Measurements from ENCODE around the gene ACSL6. TPM values are rescaled to one million over a fixed set of nuclear protein-coding genes. Genes with fewer than 3 reads are reported as not detected.

Gene ACSL6
- total and polyA plus RNA-seq, 2 experiments from 2014 or later, result 1.7 to 2.4 TPM

DNA sequence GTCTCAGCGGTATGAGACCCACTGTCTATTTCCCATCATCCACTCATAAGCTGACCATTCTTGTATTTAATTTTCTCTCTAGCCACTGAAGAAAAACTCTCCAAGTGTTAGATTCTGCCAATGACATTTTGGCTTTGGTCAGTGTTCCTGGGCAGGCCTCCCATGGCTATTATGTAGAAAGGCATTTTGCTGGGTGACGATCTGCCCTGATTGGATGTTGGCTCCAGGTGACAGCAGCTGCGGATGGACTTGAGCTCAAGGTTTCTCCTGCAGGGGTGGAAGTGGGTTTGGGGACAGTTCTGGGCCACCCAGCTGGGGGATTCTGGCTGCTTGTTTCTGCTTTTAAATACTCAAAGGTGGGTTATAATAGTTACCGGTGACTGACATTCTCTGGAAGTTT lies 31.6 kb downstream of the ACSL6 start:
- Histone ChIP-seq H3K9me2 (replicated peaks; ENCODE audit: insufficient read depth) (no peaks in the 10 kb centered on the region), H3K79me2 (no peaks in the 10 kb centered on the region), H3K4me3 (no peak overlapping the region), H3K36me3 (replicated peaks; ENCODE audit: insufficient read depth, low read depth) (no peaks in the 10 kb centered on the region), H3K4me2 (no peak overlapping the region), H3K27me3 (no peaks in the 10 kb centered on the region), H3K9me3 (ENCODE audit: low read depth) (no peaks in the 10 kb centered on the region), H4K20me1 (ENCODE audit: insufficient read depth, poor library complexity, severe bottlenecking) (no peaks in the 10 kb centered on the region), H2AFZ (no peak overlapping the region), H3K4me1 (ENCODE audit: insufficient read depth) (peaks cover 4% of the 10 kb centered on the region), H3K27ac (no peak overlapping the region)
- TF ChIP-seq EZH2 (IDR thresholded peaks at IDR 0.05; ENCODE audit: borderline replicate concordance), result no peak
- no peak for TF ChIP-seq CTCF (IDR thresholded peaks at IDR 0.05; ENCODE audit: poor library complexity)
- TF ChIP-seq EZH2phosphoT487 (IDR thresholded peaks at IDR 0.05; ENCODE audit: low read depth, severe bottlenecking, unreplicated experiment), result no peak
- DNase-seq (ENCODE audit: low spot score), result no peak
- WGBS (ENCODE audit: low lambda C conversion rate, missing lambda C conversion rate), result 97% methylated on average over 4 of the region's 4 CpGs

- H3K9me2 ChIP-seq (replicated peaks; ENCODE audit: insufficient read depth), result no peaks in the 10 kb centered on the region
- no peaks in the 10 kb centered on the region for H4K20me1 ChIP-seq (ENCODE audit: insufficient read depth, poor library complexity, severe bottlenecking)
- H3K4me3 ChIP-seq, result no peak overlapping the region
- H3K9me3 ChIP-seq (ENCODE audit: low read depth), result no peaks in the 10 kb centered on the region
- no peak overlapping the region for H3K4me2 ChIP-seq
- no peaks in the 10 kb centered on the region for H3K27me3 ChIP-seq
- peaks cover 8% of the 10 kb centered on the region for H3K4me1 ChIP-seq (ENCODE audit: insufficient read depth)
- TF ChIP-seq EZH2 (IDR thresholded peaks at IDR 0.05; ENCODE audit: borderline replicate concordance), result no peak
- TF ChIP-seq EZH2phosphoT487 (IDR thresholded peaks at IDR 0.05; ENCODE audit: low read depth, severe bottlenecking, unreplicated experiment), result no peak
- TF ChIP-seq CTCF (IDR thresholded peaks at IDR 0.05; ENCODE audit: poor library complexity), result no peak
- 88% methylated on average over 2 of the region's 2 CpGs for WGBS (ENCODE audit: low lambda C conversion rate, missing lambda C conversion rate)
- DNase-seq (ENCODE audit: low spot score), result no peak
- no peaks in the 10 kb centered on the region for H3K36me3 ChIP-seq (replicated peaks; ENCODE audit: insufficient read depth, low read depth)
- no peak overlapping the region for H3K27ac ChIP-seq
- H2AFZ ChIP-seq, result no peak overlapping the region
- no peaks in the 10 kb centered on the region for H3K79me2 ChIP-seq
Measured at GRCh38 chr5:131977212-131977604, 34.2 kb downstream of the ACSL6 start.

DNA sequence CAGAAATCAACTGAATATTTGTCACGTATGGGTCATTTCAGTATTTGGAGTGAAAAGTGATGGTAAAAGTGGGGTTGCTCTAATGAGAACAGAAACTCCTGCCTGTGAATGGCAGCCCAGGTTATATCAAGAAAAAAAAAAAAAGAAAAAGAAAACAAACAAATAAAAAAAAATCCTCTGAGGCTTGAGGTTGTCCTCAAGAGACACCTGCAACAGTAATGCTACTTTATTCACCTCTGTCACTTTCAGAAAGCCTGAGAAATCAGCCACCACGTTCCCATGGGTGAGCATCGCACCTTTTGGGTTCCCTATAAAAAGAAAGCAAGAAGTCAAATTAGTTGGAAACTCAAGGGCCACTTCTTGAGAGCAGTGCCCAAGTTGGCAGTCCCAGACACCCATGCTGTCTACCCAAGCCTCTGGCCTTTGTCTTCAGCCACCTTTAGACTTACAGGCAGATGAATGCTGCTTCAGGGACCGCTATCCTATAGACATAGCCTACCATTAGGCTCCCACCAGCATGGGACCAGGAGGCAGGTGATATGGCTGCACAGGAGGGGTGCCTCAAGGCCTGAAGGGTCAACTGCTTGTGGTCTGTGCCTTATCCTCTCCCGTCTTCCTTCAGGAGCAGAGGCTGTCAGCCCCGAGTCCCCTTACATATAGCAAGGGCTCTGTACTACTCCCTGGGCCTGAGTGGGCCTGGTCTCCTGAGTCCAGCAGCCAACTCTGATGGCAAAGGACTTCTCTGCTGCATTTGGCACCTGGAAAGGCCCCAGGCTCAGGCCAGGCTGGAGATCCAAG lies 34.8 kb downstream of the ACSL6 start:
- no peaks in the 10 kb centered on the region for H3K36me3 ChIP-seq (replicated peaks; ENCODE audit: insufficient read depth, low read depth)
- 93% methylated on average over 6 of the region's 6 CpGs for WGBS (ENCODE audit: low lambda C conversion rate, missing lambda C conversion rate)
- H3K4me1 ChIP-seq (ENCODE audit: insufficient read depth), result peaks cover 8% of the 10 kb centered on the region
- no peaks in the 10 kb centered on the region for H3K79me2 ChIP-seq
- TF ChIP-seq EZH2phosphoT487 (IDR thresholded peaks at IDR 0.05; ENCODE audit: low read depth, severe bottlenecking, unreplicated experiment), result no peak
- no peak for TF ChIP-seq CTCF (IDR thresholded peaks at IDR 0.05; ENCODE audit: poor library complexity)
- no peak for TF ChIP-seq EZH2 (IDR thresholded peaks at IDR 0.05; ENCODE audit: borderline replicate concordance)
- no peak overlapping the region for H2AFZ ChIP-seq
- H3K9me3 ChIP-seq (ENCODE audit: low read depth), result no peaks in the 10 kb centered on the region
- no peak overlapping the region for H3K27ac ChIP-seq
- no peaks in the 10 kb centered on the region for H3K9me2 ChIP-seq (replicated peaks; ENCODE audit: insufficient read depth)
- no peaks in the 10 kb centered on the region for H3K27me3 ChIP-seq
- H3K4me3 ChIP-seq, result no peak overlapping the region
- no peaks in the 10 kb centered on the region for H4K20me1 ChIP-seq (ENCODE audit: insufficient read depth, poor library complexity, severe bottlenecking)
- H3K4me2 ChIP-seq, result no peak overlapping the region
- DNase-seq (ENCODE audit: low spot score), result no peak

All from hepatocyte (in vitro differentiated cells).